GM18873 (cell line): ENCODE measurements around the gene ALX3.

Experiments
- ATAC-seq: cut with Tn5 transposase; IDR thresholded peaks from one replicate; pipeline ENCODE4 v1.9.1; 2021; ENCODE audit warnings: mild to moderate bottlenecking, moderate library complexity, moderate number of reproducible peaks; ENCODE audit not compliant: unreplicated experiment, low FRiP score

Gene ALX3

GRCh38 chr1:110070671-110071242, at the start of gene ALX3:
Gene ALX3 (minus strand): TSS chr1:110070672. CDS start chr1:110070612, 60 bp downstream.
- ATAC-seq = no peak

GRCh38 chr1:110119843-110120242, 49.4 kb upstream of the ALX3 start:
- ATAC-seq = no peak

GRCh38 chr1:110118636-110119396, 48.3 kb upstream of the ALX3 start:
- no peak for ATAC-seq

GRCh38 chr1:110114784-110115183, 44.3 kb upstream of the ALX3 start:
- no peak for ATAC-seq

GRCh38 chr1:110114173-110114572, 43.7 kb upstream of the ALX3 start:
- ATAC-seq = no peak

GRCh38 chr1:110113551-110113950, 43.1 kb upstream of the ALX3 start:
- ATAC-seq = no peak

- ATAC-seq = no peak
Observed at GRCh38 chr1:110112656-110113055, 42.2 kb upstream of the ALX3 start.

GRCh38 chr1:110112143-110112542, 41.7 kb upstream of the ALX3 start, which contains the start of gene UBL4B:
Gene UBL4B (plus strand): TSS chr1:110112443. CDS start chr1:110112535, 92 bp downstream.
- ATAC-seq = no peak

GRCh38 chr1:110111081-110111480, 40.6 kb upstream of the ALX3 start:
- no peak for ATAC-seq

GRCh38 chr1:110107867-110108469, 37.5 kb upstream of the ALX3 start:
- ATAC-seq = no peak

- no peak for ATAC-seq
Observed at GRCh38 chr1:110106013-110106941, 35.8 kb upstream of the ALX3 start.

- no peak for ATAC-seq
Observed at GRCh38 chr1:110102081-110102480, 31.6 kb upstream of the ALX3 start.

GRCh38 chr1:110100335-110100734, 29.9 kb upstream of the ALX3 start:
- no peak for ATAC-seq

- no peak for ATAC-seq
Observed at GRCh38 chr1:110098222-110099026, 28.0 kb upstream of the ALX3 start.

- ATAC-seq = no peak
Observed at GRCh38 chr1:110097507-110098221, 27.2 kb upstream of the ALX3 start.

GRCh38 chr1:110094931-110095654, 24.6 kb upstream of the ALX3 start:
- ATAC-seq = no peak

- no peak for ATAC-seq
Observed at GRCh38 chr1:110092991-110093390, 22.5 kb upstream of the ALX3 start.

GRCh38 chr1:110091791-110092190, 21.3 kb upstream of the ALX3 start:
- no peak for ATAC-seq

- no peak for ATAC-seq
Observed at GRCh38 chr1:110091381-110091780, 20.9 kb upstream of the ALX3 start.
